Duodenal mucosa (tissue), 2 donors: ENCODE results near the gene C17orf114.

ENCODE experiments used
- H3K27ac ChIP-seq: one replicate; pipeline ENCODE4 v1.7.0; 2013; ENCODE audit warnings: low read depth, low read length
- H3K27me3 ChIP-seq, 2 donors: one replicate each; pipeline ENCODE4 v1.7.0; 2013; ENCODE audit warnings: low read length in 2 of 2, control low read depth in 1 of 2; ENCODE audit not compliant: insufficient read depth in 2 of 2, control insufficient read depth in 1 of 2
- H3K36me3 ChIP-seq, 2 donors: one replicate each; pipeline ENCODE4 v1.7.0; 2013; ENCODE audit warnings: low read length in 2 of 2, control low read depth in 1 of 2; ENCODE audit not compliant: insufficient read depth in 2 of 2, control insufficient read depth in 1 of 2
- H3K4me1 ChIP-seq, 2 donors: one replicate each; pipeline ENCODE4 v1.7.0; 2013; ENCODE audit warnings: low read length in 2 of 2, control low read depth in 1 of 2; ENCODE audit not compliant: insufficient read depth in 2 of 2, control insufficient read depth in 1 of 2
- H3K4me3 ChIP-seq, 2 donors: one replicate each; pipeline ENCODE4 v1.7.0; 2013; ENCODE audit warnings: low read length in 2 of 2, low read depth in 1 of 2
- H3K9ac ChIP-seq, 2 donors: one replicate each; pipeline ENCODE4 v1.7.0; 2013; ENCODE audit warnings: low read length in 2 of 2, low read depth in 1 of 2
- H3K9me3 ChIP-seq, 2 donors: one replicate each; pipeline ENCODE4 v1.7.0; 2013; ENCODE audit warnings: low read length in 2 of 2, control low read depth in 1 of 2; ENCODE audit not compliant: control insufficient read depth in 1 of 2

C17orf114 gene

DNA sequence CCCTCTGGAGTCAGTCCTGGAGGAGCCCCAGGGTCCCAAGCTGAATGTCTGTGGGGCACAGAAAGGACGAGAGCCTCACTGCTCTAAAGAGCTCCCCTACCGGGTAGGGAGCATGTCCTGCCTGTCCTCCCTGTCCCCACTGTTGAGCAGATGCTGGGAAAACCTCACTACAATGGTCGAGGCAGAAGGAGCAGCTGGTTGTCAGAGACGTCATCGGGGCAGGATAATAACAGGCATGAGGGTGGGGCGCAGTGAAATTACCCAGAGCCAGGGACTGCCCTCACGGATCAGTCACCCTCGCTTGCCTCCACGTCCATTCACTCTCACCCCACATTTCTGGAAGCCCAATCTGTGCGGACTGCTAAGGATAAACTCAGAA lies 29.9 kb downstream of the C17orf114 start:
- peak overlapping the region; percentile 74 for H3K27ac ChIP-seq
- peak overlapping the region; percentile 48 to 72 for H3K9ac ChIP-seq
- H3K4me3 ChIP-seq: peak overlapping the region; percentile 70 to 71

GRCh38 chr17:4771519-4772234 lies 30.5 kb downstream of the C17orf114 start, which contains the start of gene TM4SF5:
Gene TM4SF5 (plus strand): TSS chr17:4771886. CDS start chr17:4771923, 37 bp downstream.
- H3K4me3 ChIP-seq: peak within 1 kb of the TSS; percentile 70 to 71
- no peaks in the 10 kb centered on the region for H3K27me3 ChIP-seq
- peaks cover 12 to 22% of the 10 kb centered on the region in 2 donors for H3K4me1 ChIP-seq
- H3K36me3 ChIP-seq: no peaks in the 10 kb centered on the region
- no peaks in the 10 kb centered on the region for H3K9me3 ChIP-seq
- peak within 1 kb of the TSS; percentile 74 for H3K27ac ChIP-seq
- peak within 1 kb of the TSS; percentile 48 to 72 for H3K9ac ChIP-seq

More for the DNA sequence above, 29.9 kb downstream of the C17orf114 start:
- H3K9me3 ChIP-seq: no peaks in the 10 kb centered on the region
- no peaks in the 10 kb centered on the region for H3K27me3 ChIP-seq
- H3K36me3 ChIP-seq: no peaks in the 10 kb centered on the region
- peaks cover 12 to 22% of the 10 kb centered on the region in 2 donors for H3K4me1 ChIP-seq

DNA sequence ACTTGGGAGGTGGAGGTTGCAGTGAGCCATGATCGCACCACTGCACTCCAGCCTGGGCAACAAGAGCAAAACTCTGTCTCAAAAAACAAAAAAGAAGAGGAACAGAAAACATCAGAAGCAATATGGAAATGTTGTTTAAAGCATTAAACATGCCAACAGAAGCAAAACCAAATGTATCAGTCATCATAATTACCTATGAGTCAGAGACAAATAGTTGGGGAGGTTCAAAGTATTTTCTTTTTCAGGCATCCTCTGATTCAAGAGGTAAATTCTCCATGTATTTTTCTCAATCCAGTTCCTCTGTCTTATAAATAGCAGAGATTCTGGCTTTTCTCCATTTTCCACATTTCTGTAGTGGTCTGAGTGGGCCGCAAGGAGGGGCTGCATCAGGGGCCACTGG lies 32.5 kb downstream of the C17orf114 start:
- no peak overlapping the region for H3K27ac ChIP-seq
- H3K4me1 ChIP-seq: peaks cover 12 to 22% of the 10 kb centered on the region in 2 donors
- no peak overlapping the region for H3K9ac ChIP-seq
- no peaks in the 10 kb centered on the region for H3K27me3 ChIP-seq
- H3K4me3 ChIP-seq: no peak overlapping the region
- no peaks in the 10 kb centered on the region for H3K9me3 ChIP-seq
- no peaks in the 10 kb centered on the region for H3K36me3 ChIP-seq

DNA sequence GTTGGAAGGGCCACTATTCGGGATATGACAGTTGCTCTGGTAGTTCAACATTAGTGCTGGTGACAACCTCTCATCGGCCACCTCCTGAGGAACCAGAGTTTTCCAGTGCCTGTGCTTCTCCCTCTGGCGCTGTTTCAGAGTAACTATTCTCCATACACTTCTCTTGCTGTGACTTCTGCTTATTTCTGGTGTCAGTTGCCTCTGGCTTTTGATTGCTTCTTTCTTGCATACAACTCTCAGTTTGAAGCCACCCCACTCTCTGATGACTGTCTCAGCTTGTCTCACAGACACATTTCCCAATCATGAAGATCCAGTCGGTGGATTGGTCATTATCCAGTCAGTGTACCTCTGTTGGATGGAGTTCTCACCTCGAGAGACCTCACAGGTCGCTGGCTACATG lies 33.8 kb downstream of the C17orf114 start:
- Histone ChIP-seq H3K36me3 (no peaks in the 10 kb centered on the region), H3K4me3 (no peak overlapping the region), H3K9me3 (no peaks in the 10 kb centered on the region), H3K4me1 (peaks cover 12 to 22% of the 10 kb centered on the region in 2 donors), H3K27ac (no peak overlapping the region), H3K9ac (no peak overlapping the region), H3K27me3 (no peaks in the 10 kb centered on the region)

DNA sequence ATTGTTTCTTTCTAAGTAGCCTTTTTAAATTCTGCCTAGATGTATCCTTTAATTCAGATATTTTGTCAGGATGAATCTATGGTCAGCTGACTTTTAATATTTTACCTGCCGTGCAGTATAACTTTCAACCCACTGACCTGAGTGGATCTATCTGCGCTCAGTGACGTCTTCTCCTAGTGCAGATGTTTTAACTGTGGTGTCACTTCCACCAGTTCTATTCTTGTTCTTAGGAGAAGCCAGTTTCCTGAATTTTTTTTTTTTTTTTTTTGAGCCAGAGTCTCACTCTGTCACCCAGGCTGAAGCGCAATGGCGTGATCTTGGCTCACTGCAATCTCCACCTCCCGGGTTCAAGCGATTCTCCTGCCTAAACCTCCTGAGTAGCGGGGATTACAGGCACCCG lies 35.4 kb downstream of the C17orf114 start:
- peak overlapping the region; percentile 32 for H3K27ac ChIP-seq
- H3K36me3 ChIP-seq: no peaks in the 10 kb centered on the region
- H3K4me3 ChIP-seq: no peak overlapping the region
- no peak overlapping the region for H3K9ac ChIP-seq
- H3K9me3 ChIP-seq: no peaks in the 10 kb centered on the region
- H3K27me3 ChIP-seq: no peaks in the 10 kb centered on the region
- H3K4me1 ChIP-seq: peaks cover 12 to 20% of the 10 kb centered on the region in 2 donors

DNA sequence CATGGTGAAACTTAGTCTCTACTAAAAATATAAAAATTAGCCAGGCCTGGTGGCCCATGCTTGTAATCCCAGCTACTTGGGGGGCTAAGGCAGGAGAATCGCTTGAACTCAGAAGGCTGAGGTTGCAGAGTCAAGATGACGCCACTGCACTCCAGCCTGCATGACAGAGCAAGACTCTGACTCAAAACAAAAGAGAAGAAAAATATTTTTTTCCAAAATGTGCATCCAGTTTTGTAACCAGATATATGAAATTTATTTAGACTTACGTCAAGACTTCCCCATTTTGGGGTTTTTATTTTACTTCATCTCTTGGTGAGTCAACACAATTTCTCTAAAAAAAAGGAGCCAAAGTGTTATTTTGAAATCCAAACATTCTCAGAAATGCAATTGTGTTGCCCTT lies 35.9 kb downstream of the C17orf114 start:
- Histone ChIP-seq H3K27ac (no peak overlapping the region), H3K27me3 (no peaks in the 10 kb centered on the region), H3K9me3 (no peaks in the 10 kb centered on the region), H3K9ac (no peak overlapping the region), H3K4me3 (no peak overlapping the region), H3K4me1 (peaks cover 12 to 15% of the 10 kb centered on the region in 2 donors), H3K36me3 (no peaks in the 10 kb centered on the region)

DNA sequence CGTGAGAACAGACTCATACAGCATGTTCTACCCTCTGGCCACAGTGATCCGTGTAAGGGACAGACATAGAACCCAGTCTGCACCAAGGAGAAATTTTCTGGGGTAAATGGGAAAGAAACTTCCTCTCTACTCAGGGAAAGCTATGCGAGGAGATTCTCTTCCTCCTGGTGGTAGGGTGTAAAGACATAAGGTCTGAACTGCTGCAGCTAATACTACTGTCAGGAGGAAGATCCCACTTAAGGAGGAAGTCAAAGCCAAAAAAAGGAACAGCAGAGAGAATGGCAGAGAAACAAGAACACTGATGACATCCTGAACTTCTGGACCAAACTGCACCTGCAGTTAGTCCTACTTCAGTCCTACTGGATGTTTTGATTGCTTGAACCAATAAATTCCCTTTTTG lies 37.5 kb downstream of the C17orf114 start:
- Histone ChIP-seq H3K27ac (no peak overlapping the region), H3K4me1 (peaks cover 2 to 4% of the 10 kb centered on the region in 2 donors)

GRCh38 chr17:4759776-4760236 lies 42.3 kb downstream of the C17orf114 start:
- H3K4me1 ChIP-seq: no peaks in the 10 kb centered on the region
- no peak overlapping the region for H3K27ac ChIP-seq
- no peak overlapping the region for H3K9ac ChIP-seq
- H3K9me3 ChIP-seq: no peaks in the 10 kb centered on the region
- no peaks in the 10 kb centered on the region for H3K27me3 ChIP-seq
- H3K4me3 ChIP-seq: no peak overlapping the region
- H3K36me3 ChIP-seq: no peaks in the 10 kb centered on the region

More for the DNA sequence above, 37.5 kb downstream of the C17orf114 start:
- no peaks in the 10 kb centered on the region for H3K27me3 ChIP-seq
- no peaks in the 10 kb centered on the region for H3K9me3 ChIP-seq
- H3K4me3 ChIP-seq: no peak overlapping the region
- no peaks in the 10 kb centered on the region for H3K36me3 ChIP-seq
- no peak overlapping the region for H3K9ac ChIP-seq

DNA sequence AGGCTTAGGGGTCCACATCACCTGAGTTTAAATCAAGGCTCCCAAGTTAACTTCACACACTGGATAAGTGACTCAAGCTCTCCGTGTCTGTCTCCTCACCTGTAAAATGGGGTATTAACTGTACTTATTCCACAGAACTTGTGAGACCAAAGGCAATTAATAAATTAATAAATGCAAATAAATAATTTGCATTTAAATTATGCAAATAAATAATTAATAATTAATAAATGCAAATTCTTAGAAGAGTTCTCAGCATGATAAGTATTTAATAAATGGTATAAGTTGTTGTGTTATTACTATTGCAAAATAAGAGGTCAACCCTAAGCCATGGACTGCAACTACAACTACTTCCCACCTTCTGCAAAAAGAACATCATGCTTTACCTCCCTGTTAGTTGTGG lies 48.7 kb downstream of the C17orf114 start:
- H3K27ac ChIP-seq: no peak overlapping the region
- no peaks in the 10 kb centered on the region for H3K36me3 ChIP-seq
- no peak overlapping the region for H3K4me3 ChIP-seq
- no peaks in the 10 kb centered on the region for H3K4me1 ChIP-seq
- no peak overlapping the region for H3K9ac ChIP-seq
- H3K27me3 ChIP-seq: peaks cover 0 to 3% of the 10 kb centered on the region in 2 donors
- no peaks in the 10 kb centered on the region for H3K9me3 ChIP-seq

DNA sequence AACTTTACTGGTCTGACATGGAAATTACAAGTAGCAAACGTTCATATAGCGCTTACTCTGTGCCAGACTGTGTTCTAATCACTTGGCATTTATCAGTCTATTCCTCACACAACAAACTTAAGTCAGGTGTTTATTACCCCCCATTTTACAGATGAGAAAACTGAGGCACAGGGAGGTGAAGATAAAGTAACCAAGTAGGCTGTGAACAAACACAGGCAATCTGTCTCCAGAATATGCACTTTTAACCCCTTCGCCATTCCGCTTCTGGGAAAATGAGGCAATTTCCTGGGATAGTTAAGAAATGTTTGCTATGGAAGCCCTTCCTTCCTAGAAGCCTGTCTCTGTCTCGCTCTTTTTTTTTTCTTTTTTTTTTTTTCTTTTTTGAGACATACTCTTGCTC lies 50.2 kb downstream of the C17orf114 start:
- Histone ChIP-seq H3K36me3 (no peaks in the 10 kb centered on the region), H3K27ac (no peak overlapping the region), H3K9me3 (no peaks in the 10 kb centered on the region), H3K27me3 (peaks cover 0 to 3% of the 10 kb centered on the region in 2 donors), H3K9ac (no peak overlapping the region), H3K4me3 (no peak overlapping the region), H3K4me1 (no peaks in the 10 kb centered on the region)
